ENCODE measurements around the gene INTS1.

INTS1 gene

GRCh38 chr7:1503816-1504775 is at the start of gene INTS1:
TSS of gene INTS1 (minus strand) at chr7:1504389. CDS start at chr7:1503960, 429 bp downstream.
- peak; percentile 88 for DNase-seq (ENCODE audit: low read depth)

GRCh38 chr7:1553512-1554210 is 49.5 kb upstream of the INTS1 start:
- no peak for DNase-seq (ENCODE audit: low read depth)

GRCh38 chr7:1552200-1552599 is 48.0 kb upstream of the INTS1 start:
- no peak for DNase-seq (ENCODE audit: low read depth)

- DNase-seq (ENCODE audit: low read depth), result no peak
These were observed 46.6 kb upstream of the INTS1 start for GRCh38 chr7:1550846-1551155.

GRCh38 chr7:1550005-1550845 is 46.0 kb upstream of the INTS1 start:
- DNase-seq (ENCODE audit: low read depth), result no peak

GRCh38 chr7:1549357-1550004 is 45.3 kb upstream of the INTS1 start:
- no peak for DNase-seq (ENCODE audit: low read depth)

GRCh38 chr7:1548944-1549343 is 44.8 kb upstream of the INTS1 start:
- no peak for DNase-seq (ENCODE audit: low read depth)

- no peak for DNase-seq (ENCODE audit: low read depth)
These were observed 44.2 kb upstream of the INTS1 start for GRCh38 chr7:1548438-1548831.

GRCh38 chr7:1547777-1548437 is 43.7 kb upstream of the INTS1 start:
- no peak for DNase-seq (ENCODE audit: low read depth)

- no peak for DNase-seq (ENCODE audit: low read depth)
These were observed 43.0 kb upstream of the INTS1 start for GRCh38 chr7:1546909-1547776.

- no peak for DNase-seq (ENCODE audit: low read depth)
These were observed 42.2 kb upstream of the INTS1 start for GRCh38 chr7:1546274-1546908.

GRCh38 chr7:1545417-1546246 is 41.4 kb upstream of the INTS1 start:
- no peak for DNase-seq (ENCODE audit: low read depth)

- DNase-seq (ENCODE audit: low read depth), result no peak
These were observed 40.8 kb upstream of the INTS1 start for GRCh38 chr7:1544896-1545416.

GRCh38 chr7:1544178-1544895 is 40.1 kb upstream of the INTS1 start:
- no peak for DNase-seq (ENCODE audit: low read depth)

GRCh38 chr7:1543826-1544177 is 39.6 kb upstream of the INTS1 start:
- DNase-seq (ENCODE audit: low read depth), result no peak

- no peak for DNase-seq (ENCODE audit: low read depth)
These were observed 38.9 kb upstream of the INTS1 start for GRCh38 chr7:1542841-1543747.

- DNase-seq (ENCODE audit: low read depth), result no peak
These were observed 38.1 kb upstream of the INTS1 start for GRCh38 chr7:1542329-1542728.
